Stimulated activated CD8-positive, alpha-beta memory T cell treated with anti-CD3 and anti-CD28 coated beads, Interleukin-12 subunit alpha, Interleukin-12 subunit beta, amount 100 ng/mL, for 24 hours (primary cell): ENCODE results near the gene GPR32.
A peak's percentile ranks its signal among the peaks of the same experiment; 100 is the strongest.
"Not testable (repeated sequence)": the region's sequence is repeated elsewhere in the genome, so short reads cannot be mapped to it uniquely, and the experiment has no call there.

Experiments used
- DNase-seq: peaks from one replicate; pipeline ENCODE4 v3.0.0-alpha.2; 2020; ENCODE audit errors: extremely low read depth

GPR32 gene

GRCh38 chr19:50801107-50801506 is 30.8 kb downstream of the GPR32 start:
- no peak for DNase-seq

- no peak for DNase-seq
Measured at GRCh38 chr19:50803633-50804419, 33.6 kb downstream of the GPR32 start.

GRCh38 chr19:50804420-50805272 is 34.4 kb downstream of the GPR32 start:
- DNase-seq: peak; percentile 96

- DNase-seq: no peak
Measured at GRCh38 chr19:50808856-50809255, 38.6 kb downstream of the GPR32 start.

GRCh38 chr19:50811622-50812238 is 41.5 kb downstream of the GPR32 start:
- DNase-seq: not testable (repeated sequence)

GRCh38 chr19:50812474-50812873 is 42.2 kb downstream of the GPR32 start:
- no peak for DNase-seq

GRCh38 chr19:50814883-50815282 is 44.6 kb downstream of the GPR32 start:
- no peak for DNase-seq

GRCh38 chr19:50815439-50815838 is 45.2 kb downstream of the GPR32 start:
- no peak for DNase-seq

GRCh38 chr19:50817941-50818858 is 47.9 kb downstream of the GPR32 start:
- no peak for DNase-seq

GRCh38 chr19:50818859-50819472 is 48.7 kb downstream of the GPR32 start:
- DNase-seq: no peak

- no peak for DNase-seq
Measured at GRCh38 chr19:50819636-50820035, 49.4 kb downstream of the GPR32 start.

- no peak for DNase-seq
Measured at GRCh38 chr19:50820086-50820485, 49.8 kb downstream of the GPR32 start.

- DNase-seq: no peak
Measured at GRCh38 chr19:50820549-50821247, 50.4 kb downstream of the GPR32 start.

GRCh38 chr19:50821248-50821612 is 51.0 kb downstream of the GPR32 start:
- DNase-seq: no peak
